GM19463 (cell line): Measurements from ENCODE around the gene BICRAL.
"Not testable (repeated sequence)": the region's sequence is repeated elsewhere in the genome, so short reads cannot be mapped to it uniquely, and the experiment has no call there.

Experiments
- ATAC-seq: cut with Tn5 transposase; IDR thresholded peaks from one replicate; pipeline ENCODE4 v1.9.1; 2021; ENCODE audit warnings: mild to moderate bottlenecking, moderate library complexity; ENCODE audit not compliant: unreplicated experiment

Gene BICRAL

GRCh38 chr6:42790549-42791181 is 8.8 kb downstream of the BICRAL start:
- ATAC-seq = no peak

GRCh38 chr6:42791706-42792320 is 10.0 kb downstream of the BICRAL start:
- ATAC-seq = no peak

DNA sequence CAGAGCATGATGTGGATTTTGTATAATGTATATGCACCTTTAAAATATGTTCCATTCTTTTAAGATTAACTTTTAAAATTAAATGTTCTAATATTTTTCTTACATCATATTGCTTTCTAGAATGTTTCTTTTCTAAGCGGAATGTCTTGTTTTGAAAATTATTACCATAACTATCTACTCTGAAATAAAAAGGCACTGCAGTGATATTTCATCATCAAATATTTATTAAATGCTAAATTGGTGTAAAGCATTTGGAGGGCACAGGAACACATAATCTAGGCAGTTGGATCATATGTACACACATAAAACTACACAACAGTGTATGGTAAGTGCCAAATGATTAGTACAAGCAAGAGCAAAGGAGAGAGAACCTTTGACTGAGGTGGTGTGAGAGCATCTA is 13.8 kb downstream of the BICRAL start:
- no peak for ATAC-seq

DNA sequence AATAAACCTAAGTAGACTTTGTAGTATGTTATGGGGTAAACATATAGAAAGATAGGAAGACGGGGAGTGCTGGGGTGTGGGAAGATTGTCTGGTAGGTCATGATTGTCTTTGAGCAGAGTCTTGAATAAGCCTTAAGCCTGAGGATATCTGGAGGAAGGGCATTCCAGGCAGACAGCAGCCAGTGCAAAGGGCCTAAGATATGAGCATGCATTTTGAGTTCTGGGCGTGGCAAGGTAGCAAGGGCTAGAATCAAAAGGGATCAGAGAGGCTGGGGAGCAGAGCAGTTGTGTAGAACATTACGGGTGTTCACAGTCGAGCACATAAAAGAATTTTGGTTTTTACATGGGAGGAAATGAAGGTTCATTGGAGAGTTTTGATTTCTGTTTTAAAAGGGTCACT is 14.3 kb downstream of the BICRAL start:
- ATAC-seq = no peak

DNA sequence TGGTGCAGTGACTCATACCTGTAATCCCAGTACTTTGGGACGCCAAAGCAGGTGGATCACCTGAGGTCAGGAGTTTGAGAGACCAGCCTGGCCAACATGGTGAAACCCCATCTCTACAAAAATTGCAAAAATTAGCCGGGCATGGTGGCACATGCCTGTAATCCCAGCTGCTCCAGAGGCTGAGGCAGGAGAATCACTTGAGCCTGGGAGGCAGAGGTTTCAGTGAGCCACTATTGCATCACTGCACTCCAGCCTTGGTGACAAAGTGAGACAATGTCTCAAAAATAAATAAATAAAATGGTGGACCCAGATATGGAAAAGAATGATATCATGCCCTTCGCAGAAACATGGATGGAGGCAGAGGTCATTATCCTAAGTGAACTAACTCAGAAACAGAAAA is 15.8 kb downstream of the BICRAL start:
- ATAC-seq = not testable (repeated sequence)

DNA sequence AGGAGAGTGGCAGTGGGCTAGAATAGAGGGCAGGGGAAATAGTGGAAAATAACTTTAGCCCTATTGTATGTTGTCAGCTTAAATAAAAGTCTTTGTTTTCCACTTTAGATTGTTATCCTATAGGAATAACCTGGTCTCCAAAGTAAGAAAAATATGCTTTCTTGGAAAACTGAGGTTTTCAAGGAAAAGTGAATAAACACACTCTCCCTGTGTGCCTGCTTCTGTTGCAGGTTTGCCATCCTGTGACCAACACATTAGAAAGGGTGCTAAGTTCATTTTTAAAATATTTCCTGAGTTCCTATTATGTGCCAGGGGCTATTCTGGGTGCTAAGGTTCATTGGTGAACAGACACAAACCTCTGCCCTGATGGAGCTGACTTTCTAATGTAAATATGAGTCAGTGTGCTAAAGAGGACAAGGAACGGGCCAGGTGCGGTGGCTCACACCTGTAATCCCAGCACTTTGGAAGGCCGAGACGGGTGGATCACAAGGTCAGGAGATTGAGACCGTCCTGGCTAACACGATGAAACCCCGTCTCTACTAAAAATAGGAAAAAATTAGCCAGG is 23.5 kb downstream of the BICRAL start:
- no peak for ATAC-seq

- not testable (repeated sequence) for ATAC-seq
Observed at GRCh38 chr6:42806359-42806758, 24.5 kb downstream of the BICRAL start.

DNA sequence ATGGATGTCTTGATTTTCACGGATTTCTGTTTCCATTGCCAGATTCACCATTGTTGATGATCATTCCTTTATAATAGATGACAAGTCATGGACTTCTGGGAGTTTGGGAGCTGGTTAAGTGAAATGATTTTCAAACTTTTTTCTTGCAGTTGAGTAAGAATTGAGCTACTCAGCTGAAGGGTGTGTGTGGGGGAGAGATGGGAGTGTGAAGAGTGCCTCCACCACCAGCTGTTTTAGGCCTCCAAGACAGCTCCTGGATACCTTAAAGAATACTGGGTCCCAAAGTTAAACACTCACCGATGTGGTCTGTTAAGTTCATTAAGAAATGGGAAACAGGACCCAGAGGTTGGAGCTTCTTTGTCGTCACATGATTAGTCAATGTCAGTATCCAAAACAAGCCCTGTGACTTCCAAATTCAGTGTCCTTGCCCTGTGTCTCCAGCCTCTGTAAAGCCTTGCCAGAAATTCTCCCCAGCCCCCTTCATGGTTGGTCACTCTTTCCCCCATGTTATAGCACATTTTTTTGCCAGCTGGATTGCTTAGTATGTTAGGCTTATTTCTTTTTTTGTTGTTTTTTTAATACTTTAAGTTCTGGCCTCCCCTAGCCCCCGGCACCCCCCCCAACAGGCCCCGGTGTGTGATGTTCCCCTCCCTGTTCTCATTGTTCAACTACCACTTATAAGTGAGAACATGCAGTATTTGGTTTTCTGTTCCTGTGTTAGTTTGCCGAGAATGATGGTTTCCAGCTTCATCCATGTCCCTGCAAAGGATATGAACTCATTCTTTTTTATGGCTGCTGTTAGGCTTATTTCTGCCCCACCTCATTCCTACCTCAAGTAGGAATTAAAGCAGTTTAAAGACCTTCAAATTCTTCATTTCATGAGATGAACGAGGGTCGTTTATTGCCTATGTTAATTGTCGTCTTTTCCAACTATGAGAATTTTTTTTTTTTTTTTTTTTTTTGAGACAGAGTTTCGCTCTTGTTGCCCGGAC is 26.9 kb downstream of the BICRAL start:
- no peak for ATAC-seq

GRCh38 chr6:42813074-42813645 is 31.3 kb downstream of the BICRAL start:
- ATAC-seq = no peak

GRCh38 chr6:42813906-42814444 is 32.1 kb downstream of the BICRAL start:
- no peak for ATAC-seq

GRCh38 chr6:42815726-42816125 is 33.9 kb downstream of the BICRAL start:
- ATAC-seq = not testable (repeated sequence)

GRCh38 chr6:42817907-42818306 is 36.1 kb downstream of the BICRAL start:
- no peak for ATAC-seq

GRCh38 chr6:42818416-42818815 is 36.6 kb downstream of the BICRAL start:
- no peak for ATAC-seq

DNA sequence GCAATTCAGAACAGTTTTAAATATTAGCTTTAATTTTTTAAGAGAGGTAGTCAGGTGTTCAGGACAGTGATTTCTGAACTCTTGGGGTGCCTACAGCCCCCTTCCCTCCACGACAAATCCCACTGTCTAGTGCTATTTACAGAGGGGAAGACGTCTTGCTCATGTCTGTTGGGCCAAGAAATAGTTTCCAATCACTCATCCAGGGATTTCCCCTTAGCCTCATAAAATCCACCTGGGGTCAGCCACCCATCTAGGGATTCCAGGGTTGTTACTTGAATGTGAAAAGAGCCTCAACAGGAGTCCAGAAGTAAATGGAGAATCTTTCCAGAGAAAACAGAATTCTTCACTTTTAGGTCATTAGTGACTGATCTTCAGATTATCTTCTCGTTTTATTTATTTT is 37.0 kb downstream of the BICRAL start:
- no peak for ATAC-seq

- no peak for ATAC-seq
Observed at GRCh38 chr6:42819803-42820511, 38.1 kb downstream of the BICRAL start.

DNA sequence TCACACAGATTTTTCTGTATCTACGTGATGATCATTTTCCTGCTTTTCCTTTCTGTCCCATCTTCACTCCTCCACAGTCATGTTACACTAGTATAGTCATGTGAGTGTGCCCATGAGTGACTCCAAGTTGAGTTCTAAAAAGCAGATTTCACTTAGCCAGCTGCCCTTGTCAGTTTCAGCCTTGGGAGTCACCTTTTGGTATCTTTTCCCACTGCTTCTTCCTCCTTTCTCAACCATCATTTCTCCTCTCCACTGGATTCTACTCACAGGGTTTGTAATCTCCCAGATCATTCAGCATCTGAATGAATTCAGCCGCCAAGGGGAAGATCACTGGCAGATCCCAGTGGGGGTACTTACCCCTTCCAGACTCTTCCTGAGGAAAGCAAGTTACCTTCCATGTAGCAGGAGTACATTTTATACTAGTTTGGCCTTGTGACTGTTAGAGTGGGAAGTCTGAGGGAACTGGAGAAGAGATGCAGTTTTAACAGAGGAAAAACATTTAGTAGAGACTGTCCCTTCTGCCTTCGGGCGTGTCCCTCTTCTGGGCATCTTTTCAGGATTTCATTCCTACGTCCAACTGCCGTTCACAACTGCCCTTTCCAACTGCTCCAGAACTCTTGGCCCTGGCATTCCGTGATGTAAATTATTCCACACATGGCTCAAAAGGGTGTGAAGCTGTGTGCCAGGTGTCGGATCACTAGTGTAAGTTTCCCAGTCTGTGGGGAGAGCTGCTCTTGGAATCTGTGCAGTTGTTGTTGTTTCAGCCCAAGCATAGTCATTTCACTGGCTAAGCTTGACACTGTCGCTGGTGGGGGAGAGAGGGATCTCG is 38.9 kb downstream of the BICRAL start:
- no peak for ATAC-seq

DNA sequence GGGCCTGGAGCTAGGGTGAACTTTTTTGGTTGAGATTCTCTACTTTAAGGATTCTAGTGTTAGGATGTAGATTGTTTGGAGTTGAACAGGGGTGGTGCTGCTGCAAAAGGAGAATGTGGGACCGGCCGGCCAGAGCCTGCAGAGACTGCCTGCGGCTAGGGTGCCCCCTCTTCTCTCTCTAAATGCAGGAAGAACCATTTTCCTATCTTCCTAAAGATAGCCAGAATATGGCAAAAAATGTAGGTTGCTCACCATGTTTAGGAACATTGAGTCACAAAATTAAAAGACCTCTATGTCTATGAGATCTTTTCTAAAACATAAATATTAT is 39.5 kb downstream of the BICRAL start:
- no peak for ATAC-seq

- no peak for ATAC-seq
Observed at GRCh38 chr6:42821846-42822245, 40.0 kb downstream of the BICRAL start.

- ATAC-seq = no peak
Observed at GRCh38 chr6:42829561-42830092, 47.8 kb downstream of the BICRAL start.
